CD4-positive, alpha-beta T cell treated with Interleukin-4 for 1 hour (primary cell): ENCODE results near the gene AURKAIP1.

Source experiments
- DNase-seq, 2 donors: peaks; one replicate each; pipeline ENCODE4 v3.0.0-alpha.2; 2020 to 2022

The AURKAIP1 gene

GRCh38 chr1:1331068-1331965 lies 43.7 kb downstream of the AURKAIP1 start, which contains the start of gene TAS1R3:
Gene TAS1R3 (plus strand): TSS chr1:1331280. CDS start chr1:1331346, 66 bp downstream.
- DNase-seq: no peak

GRCh38 chr1:1330366-1331067 lies 44.5 kb downstream of the AURKAIP1 start:
- no peak for DNase-seq

- no peak for DNase-seq
These were observed 45.5 kb downstream of the AURKAIP1 start for GRCh38 chr1:1329304-1330210.

GRCh38 chr1:1328254-1328653 lies 46.8 kb downstream of the AURKAIP1 start:
- no peak for DNase-seq

GRCh38 chr1:1327291-1327690 lies 47.7 kb downstream of the AURKAIP1 start:
- DNase-seq: no peak

GRCh38 chr1:1326075-1326605 lies 48.9 kb downstream of the AURKAIP1 start:
- no peak for DNase-seq

- DNase-seq: no peak
These were observed 49.5 kb downstream of the AURKAIP1 start for GRCh38 chr1:1325288-1326074.

- DNase-seq: peak; percentile 95
These were observed 50.3 kb downstream of the AURKAIP1 start, which contains the start of the genes CPTP and INTS11 for GRCh38 chr1:1324524-1325287. Gene CPTP (plus strand): TSS chr1:1324802. CDS start chr1:1326911, 2,109 bp downstream. Gene INTS11 (minus strand): TSS chr1:1324660. CDS start chr1:1324608, 52 bp downstream.

- DNase-seq: no peak
These were observed 50.9 kb downstream of the AURKAIP1 start for GRCh38 chr1:1324084-1324523.
